GM15510 (cell line): ENCODE measurements around the gene MEIS2.

Experiments used
- POLR2A ChIP-seq: IDR thresholded peaks from 3 replicates; pipeline ENCODE4 v1.6.1; 2011; ENCODE audit warnings: borderline replicate concordance; ENCODE audit not compliant: insufficient read length; ENCODE audit errors: extremely low read depth

The MEIS2 gene

DNA sequence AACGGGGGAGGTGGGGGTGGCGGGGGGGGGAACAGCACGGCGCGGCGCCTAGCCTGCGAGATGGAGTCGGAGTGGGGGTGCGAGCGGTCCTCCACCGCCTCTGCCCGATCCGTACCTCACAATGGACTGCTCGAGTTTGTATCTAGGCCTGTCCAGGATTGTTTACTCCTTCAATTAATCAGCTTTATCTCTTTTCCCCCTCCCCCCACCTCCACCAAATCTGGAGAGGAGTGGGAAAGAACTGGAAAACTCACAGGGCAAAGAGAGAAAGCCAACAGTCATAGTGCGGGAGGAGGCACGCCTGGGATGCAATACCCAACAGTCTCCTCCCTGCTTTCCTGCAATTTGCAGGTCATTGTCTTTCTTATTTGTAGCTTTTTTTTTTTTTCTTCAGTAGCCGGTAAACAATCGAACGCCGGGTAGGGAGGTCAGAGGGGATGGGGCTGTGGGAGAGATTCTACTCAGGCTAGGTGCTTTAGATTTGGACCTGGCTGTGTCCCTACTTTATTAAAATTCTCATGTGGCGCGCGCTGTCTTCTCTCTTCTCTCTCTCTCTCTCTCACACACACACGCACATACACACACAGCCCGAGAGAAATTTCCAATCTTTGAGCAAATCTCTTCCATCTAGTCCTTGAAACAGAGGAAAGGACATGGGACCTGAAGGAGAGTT, 6.9 kb upstream of the MEIS2 start:
- TF ChIP-seq POLR2A = no peak

DNA sequence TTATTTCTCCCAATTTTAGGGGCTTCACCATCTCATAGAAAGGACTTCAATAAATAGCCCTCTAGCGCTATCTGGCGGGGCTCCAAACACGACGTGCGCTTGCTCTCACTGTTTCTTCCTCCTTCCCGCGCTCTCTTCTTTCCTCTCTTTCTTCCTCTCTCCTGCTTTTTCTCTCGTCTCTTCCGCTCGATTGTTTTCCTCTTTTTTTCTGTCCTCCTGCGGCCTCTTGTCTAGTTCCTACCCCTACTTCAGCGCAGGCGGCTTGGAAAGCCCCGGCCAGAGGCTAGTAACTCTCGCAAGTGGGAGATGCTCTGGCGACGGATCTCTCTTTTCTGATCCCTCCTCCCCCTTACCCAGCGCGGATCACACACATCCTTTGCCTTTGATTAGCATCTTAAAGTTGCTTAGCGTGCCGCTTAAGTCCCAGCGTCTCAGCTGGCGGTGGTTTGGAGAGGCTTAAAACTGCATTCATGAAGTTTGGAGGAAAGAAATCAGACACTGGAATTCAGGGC, 6.2 kb upstream of the MEIS2 start:
- no peak for TF ChIP-seq POLR2A

DNA sequence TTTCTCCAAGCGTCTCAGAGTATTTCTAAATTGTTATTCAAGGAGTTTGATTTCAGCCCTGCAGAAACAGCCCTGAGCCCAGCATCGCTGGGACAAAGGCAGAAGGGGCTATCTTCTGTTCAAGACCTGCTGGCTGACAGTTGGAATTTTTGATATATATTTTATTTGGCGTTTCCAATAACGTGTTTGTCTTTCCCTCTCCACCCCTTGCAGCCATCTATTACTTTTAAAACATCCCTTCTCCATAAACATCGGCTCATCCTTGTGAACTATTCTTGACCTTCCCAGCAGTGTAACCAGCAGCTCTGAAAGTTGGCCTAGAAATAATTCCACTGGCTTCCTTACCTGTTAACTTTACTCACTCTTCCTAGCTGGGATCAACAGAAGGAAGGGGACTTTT, 5.5 kb upstream of the MEIS2 start:
- no peak for TF ChIP-seq POLR2A

DNA sequence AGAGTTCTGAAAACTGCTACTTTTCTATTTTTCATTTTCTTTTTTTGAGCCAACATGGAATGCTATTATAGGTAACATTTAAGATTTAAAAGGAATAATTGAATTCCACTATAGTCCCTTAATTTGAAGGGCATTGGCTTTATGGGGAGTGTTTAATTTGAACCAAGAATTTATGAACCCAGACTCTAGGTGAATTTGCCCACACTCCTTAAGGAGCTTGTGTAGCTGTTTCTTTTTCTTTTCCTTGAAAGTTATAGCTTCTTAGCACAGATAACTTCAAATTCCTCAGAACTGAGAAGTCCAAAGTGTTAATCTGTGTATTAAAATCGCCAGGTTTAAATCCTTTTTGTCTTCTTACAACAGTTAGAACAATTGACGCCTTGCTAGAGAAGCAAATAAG, 4.7 kb upstream of the MEIS2 start:
- TF ChIP-seq POLR2A = no peak

DNA sequence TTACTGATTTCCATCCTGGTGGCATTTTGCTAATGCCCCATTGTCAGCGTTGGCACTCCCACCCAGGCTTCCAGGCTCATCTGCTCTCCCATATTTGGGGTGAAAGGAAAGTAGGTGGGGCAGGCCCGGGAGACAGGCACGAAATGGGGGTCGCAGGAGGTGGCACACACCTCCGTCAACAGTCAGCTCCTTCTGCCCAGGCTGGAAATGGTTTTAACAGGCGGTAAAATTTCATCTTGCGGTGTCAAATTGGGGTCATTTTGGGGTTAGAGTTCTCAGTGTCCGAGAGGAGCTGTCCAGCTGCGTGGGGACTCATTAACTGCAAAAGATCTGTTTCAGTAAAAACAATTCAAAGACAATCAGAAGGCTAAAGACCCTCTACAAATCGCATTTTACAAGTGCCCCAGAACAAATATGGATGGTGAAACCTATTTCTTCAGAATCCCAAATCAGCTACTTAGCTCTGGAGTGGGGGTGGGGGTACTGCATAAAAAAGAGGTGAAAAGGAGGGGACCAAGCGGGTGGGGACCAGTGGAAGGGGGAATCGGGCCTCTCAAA, 4.2 kb upstream of the MEIS2 start:
- no peak for TF ChIP-seq POLR2A

DNA sequence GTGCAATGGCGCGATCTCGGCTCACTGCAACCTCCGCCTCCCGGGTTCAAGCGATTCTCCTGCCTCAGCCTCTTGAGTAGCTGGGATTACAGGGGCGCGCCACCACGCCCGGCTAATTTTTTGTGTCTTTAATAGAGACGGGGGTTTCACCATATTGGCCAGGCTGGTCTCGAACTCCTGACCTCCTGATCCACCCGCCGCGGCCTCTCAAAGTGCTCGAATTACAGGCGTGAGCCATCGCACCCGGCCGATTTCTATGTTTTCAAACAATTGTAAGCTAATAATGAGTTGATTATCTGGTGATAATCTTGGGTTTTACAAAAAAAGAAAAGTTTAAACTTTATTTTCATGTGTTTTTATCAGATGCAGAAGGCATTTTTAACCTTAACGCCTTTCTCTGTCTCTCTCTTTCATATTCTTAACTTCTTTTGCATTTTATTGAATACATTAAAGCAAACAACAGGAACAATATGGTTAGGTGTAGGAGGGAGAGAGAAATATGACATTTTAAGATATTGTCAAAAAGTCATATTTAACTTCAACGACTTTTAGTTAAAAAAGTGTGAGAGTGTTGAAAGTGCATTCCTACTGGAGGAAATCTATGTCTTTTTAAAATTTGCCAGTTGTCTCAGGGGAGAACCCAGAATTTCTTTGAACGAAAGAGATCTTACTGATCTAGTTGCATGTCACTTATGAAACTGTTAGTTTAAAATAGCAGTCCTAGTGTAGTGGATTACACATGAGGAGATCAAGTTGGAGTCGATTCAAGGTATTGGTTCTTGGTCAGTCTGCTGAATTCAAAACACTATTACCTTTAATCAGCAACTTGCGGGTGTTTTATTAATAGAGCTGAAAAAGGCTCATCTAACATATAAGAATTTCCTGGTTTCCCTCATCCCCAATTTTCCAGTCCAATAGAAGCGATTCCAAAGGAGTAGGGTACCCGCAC, 3.4 kb upstream of the MEIS2 start:
- no peak for TF ChIP-seq POLR2A

DNA sequence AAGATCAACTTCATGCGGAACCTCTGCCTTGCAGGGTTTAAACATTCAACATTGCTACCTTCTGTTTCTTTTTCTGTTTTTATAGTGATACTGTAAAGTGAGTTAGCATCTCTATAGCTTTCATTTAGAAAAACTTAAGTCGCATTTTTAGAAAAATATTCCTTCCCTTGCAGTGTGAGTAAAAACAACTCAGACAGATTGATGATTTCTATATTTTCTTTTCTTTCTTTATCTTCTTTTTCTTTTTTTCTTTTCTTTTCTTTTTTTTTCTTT, 2.8 kb upstream of the MEIS2 start:
- no peak for TF ChIP-seq POLR2A

DNA sequence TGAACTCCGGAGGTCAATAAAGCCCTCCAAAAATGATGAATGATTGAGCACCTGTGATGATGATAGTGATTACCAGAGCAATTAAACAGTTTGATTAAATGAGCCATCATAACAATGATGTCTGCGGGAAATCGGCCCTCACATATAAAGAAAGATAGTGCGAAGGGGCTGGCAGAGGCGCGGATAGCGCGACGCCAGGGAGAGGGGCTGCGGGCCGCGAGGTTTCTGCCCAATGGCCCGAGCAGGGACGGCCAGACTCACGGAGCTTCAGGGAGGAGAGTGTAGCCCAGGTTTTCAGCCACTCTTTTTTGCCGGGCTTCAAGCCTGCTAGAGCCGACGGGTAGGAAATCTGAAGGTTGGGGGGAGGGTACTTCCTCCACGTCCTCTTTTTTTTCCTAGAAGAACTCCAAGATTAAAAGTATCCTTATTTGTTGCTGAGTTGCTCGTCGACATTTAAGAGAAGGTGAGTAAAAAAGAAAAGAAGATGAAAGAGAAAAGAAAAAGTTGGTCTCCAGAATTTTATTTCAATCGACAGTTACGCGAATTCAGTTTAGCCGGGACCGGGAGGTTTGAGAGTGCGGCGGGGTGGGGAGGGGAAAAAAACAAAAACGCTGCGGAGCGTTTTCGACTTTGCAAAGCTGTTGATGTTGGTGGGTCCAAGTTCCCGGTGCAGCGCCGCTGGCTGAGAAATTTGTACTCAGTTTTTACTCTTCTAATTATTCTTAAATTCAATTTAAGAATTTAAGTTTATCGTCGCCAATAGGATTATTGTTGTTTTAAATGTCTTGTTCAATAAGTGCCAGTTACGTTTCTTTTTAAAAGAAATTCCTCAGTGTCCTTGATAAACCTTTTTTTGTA, 2.2 kb upstream of the MEIS2 start:
- no peak for TF ChIP-seq POLR2A

DNA sequence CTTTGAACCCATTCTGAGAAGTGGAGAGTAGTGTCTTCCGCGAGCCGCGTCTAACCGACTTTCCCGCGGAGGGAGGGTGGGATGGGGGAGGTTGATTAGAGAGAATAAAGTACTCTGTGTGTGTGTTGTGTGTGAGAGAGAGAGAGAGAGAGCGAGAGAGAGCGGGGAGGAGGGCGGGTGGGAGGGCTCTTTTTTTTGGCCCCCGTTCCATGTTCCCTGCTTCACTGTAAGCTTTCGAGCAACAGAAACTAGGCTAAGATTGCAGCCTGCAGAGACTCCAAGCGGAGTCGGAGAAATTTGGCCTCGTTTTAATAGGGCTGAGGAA, 1.6 kb upstream of the MEIS2 start:
- no peak for TF ChIP-seq POLR2A

DNA sequence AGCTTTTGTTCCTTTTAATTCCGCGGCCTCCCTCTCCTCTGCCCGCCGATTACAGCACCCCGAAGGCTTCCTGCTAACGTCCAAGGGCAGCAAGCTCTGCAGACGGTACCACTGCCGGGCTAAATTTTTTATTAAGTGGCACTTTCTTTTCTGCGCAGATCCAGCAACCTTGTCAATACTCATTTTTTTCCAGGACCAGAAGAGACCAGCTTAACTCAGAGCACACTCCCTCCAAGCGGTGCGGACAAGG, 542 bp upstream of the MEIS2 start:
- no peak for TF ChIP-seq POLR2A

DNA sequence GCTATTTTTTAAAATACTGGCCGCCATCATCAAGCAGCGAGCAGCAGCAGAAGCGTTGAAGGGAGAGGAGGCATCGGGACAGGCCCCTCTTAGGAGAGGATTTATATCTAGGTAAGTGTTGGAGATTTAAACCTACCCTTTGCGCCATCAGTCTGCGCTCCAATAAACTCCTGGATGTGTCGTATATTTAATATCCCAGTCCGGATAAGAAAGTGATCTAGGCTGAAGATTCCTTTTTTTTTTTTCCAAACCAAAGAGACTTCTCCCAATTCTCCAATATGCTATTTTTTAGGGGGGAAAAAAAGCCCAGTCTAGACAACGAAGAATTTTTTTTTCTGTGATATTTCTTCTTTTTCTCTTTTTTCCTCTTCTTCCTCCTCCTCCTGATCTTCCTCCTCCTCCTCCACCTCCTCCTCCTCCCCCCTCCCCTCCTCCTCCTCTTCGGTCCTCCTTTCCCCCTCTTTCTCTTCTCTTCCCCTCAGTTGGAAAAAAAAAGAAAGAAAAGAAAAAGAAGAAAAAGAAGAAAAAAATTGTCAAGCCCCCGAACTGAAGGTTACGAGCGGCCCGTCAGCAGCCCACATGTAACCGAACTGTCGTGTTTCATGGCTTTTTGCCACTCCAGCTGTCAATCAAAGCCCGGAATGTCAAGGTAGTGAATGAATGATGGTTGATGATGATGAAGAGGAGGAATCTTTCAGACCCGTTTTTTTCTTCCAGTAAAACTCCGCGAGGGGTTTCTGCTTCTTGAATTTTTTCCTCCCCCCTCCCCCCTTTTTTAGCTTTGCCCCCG, 835 bp downstream of the MEIS2 start:
- no peak for TF ChIP-seq POLR2A

DNA sequence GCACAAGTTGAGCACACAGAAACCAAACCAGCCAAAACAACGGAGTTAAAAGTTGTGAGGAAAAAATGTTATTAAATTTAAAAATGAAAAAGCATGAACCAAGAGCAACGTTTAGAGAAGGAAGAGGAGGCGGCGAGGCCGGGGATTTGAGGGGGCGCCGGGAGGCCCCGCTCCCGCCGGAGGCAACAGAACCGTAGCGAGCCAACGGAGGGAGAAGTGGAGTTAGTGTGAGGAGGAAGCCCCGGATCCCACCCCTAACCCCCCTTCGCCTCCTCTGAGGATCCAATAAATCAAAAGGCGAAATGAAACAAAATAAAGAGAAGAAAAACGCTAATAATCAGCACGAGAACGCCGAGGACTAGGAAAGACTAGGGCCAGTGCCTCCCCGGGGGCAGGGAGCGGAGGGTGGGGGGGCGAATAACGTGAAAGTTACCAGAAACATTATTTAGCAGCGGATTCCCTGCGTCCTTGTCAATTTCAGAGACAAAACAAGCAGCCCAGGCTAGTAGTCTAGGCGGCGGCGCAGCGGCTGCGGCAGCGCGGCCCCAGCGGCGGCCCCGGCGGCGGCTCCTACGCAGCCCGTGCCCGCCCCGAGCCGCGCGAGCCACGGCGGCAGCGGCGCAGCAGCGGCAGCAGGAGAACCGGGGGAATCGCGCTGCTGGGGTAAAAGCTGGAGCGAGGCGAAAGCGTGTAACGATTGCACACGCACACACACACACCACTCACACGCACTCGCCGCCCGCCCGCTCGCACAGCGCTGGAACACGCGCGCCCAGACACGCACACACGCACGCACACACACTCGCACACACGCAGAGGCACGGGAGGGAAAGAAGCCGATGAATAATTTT, 1.7 kb downstream of the MEIS2 start:
- peak; percentile 20 for TF ChIP-seq POLR2A

DNA sequence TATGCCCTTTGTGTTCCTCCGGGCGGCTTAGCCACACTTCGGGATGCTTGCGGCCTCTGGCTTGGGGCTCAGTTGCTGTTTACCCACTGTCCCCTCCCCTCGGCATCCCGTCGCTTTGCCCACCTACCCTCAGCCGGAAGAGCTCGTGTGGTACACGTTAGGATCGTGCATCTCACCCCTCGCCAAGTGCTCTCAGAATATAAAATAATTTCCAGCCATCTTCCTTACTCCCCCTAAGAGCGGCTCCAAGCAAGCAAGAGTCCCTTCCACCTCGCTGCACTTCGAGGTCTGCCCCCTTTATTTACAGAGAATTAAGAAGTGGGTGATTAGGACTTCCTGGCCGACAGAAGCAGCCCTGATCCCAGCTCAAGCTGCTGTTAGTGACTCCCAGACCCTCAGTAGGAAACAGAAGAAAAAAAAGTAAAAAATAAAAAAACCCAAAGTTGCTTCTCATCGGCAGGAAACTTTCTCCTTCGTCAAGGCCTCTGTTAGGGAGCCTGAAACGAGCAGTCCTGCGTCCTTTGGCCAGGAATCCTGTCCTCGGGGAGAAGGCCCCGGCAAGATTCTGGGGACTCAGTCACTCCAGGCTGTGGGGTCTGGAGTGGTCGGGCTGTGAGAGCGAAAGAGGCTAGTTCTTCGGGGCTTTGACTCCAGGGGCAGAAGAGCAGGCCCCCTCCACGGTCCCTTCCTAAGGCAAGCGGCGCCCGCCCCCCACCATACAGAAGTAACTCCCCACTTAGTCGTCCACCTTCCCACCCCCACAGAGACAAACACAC, 3.0 kb downstream of the MEIS2 start:
- no peak for TF ChIP-seq POLR2A

DNA sequence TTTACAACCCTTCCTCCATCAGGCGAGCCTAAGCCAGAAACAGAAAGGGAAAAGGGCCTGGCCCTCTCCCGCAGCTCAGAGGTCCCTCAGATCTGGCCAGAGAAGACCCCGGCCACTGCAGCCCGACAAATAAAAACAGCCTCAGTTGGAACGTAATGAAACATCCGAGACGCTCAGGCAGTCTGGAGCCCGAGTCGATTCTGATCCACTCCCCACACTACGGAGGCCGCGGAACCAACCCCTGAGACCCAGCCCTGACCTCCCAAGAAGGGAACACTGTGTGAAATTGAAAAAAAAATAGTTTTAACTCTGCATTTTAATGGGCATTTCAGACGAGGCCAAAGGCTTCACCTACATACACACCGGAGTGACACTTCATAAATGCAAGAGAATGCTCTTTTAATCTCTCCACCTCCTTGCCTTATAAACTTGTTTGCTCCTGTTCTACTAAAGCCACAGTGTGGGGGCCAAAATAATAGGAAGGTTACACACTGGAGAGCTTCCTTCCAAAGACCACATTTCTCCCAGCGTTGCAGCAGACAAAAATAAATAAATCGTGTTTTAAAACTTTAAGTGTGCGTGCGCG, 3.7 kb downstream of the MEIS2 start:
- no peak for TF ChIP-seq POLR2A
